Stimulated activated CD8-positive, alpha-beta memory T cell treated with anti-CD3 and anti-CD28 coated beads, Interleukin-4, amount 100 ng/mL, for 4 hours (primary cell): ENCODE measurements around the gene CAV1.
"Not testable (repeated sequence)": the region's sequence is repeated elsewhere in the genome, so short reads cannot be mapped to it uniquely, and the experiment has no call there.

Experiments used
- DNase-seq, 2 donors: peaks; one replicate each; pipeline ENCODE4 v3.0.0-alpha.2; 2020; ENCODE audit warnings: low read depth in 2 of 2, low spot score in 1 of 2

Gene CAV1

DNA sequence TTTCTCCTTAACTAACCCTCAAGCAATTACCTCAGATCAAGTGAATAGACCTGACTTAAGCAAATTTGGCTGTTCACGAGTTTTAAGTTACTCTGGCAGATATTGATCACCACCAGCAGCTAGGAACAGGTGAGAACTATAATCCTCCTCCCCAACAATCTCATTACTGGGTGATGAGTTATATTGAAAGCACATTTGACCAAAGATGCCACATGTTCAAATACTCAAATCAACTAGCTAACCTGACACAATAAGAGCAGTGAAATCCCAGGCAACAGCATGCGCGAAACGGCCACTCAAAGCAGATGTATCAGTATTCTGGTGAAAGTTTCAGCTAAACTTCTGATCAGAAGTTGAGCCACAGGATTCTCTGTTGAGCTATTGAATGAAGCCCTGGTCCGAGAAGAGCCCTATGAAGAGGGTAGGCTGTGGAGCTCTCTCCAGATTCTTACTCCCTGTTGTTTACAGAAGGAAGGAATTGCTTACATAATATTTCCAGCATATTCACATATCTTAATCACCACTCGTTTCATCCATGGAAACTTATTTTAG lies 52.6 kb downstream of the CAV1 start:
- no peak for DNase-seq

DNA sequence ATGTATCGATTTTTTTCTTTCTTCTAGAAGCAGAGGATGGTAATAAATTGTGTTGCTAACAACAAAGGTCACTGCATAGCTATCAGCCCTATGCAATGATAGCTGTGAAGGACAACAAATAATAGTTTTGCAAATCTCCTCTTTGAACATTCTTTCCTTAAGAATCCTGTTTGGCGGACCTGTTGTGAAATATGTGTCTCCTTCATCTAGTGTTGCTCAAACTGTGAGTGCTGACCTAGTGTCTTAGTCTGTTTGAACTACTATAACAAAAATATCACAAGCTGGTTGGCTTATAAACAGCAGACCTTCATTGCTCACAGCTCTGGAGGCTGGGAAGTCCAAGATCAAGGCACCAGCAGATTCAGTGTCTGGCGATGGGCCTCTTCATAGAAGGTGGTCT lies 53.7 kb downstream of the CAV1 start:
- no peak for DNase-seq

DNA sequence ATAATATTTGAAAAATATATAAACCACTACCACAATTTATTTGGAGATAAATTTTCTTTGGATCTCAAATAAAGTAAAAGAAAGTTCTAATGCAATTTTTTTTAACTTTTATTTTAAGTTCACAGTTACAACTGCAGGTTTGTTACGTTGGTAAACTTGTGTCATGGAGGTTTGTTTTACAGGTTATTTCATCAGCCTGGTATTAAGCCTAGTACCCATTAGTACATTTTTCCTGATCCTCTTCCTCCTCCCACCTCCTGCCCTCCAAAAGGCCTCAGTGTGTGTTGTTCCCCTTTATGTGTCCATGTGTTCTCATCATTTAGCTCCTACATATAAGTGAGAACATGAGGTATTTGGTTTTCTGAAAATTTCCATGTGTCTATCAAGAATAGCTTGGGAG lies 54.5 kb downstream of the CAV1 start:
- no peak for DNase-seq

DNA sequence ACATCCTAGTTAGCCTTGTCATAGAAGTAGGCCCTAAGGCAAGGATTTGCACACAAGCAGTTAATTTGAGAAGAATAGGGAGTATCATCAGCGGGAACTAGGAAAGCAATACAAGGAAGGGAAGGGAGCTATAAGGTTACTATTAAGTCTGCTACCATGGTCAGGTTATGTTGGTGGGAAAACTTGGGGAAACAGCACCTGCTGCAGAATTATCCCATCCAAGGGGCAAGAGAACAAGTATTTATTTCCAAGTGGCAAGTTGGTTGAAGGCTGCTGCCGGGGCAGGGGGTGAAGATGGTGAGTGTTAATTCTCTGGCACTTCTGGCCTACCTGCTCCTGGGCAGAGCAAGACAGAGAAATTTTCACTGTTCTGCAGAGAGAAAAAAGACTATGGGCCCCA lies 55.0 kb downstream of the CAV1 start:
- DNase-seq = no peak

DNA sequence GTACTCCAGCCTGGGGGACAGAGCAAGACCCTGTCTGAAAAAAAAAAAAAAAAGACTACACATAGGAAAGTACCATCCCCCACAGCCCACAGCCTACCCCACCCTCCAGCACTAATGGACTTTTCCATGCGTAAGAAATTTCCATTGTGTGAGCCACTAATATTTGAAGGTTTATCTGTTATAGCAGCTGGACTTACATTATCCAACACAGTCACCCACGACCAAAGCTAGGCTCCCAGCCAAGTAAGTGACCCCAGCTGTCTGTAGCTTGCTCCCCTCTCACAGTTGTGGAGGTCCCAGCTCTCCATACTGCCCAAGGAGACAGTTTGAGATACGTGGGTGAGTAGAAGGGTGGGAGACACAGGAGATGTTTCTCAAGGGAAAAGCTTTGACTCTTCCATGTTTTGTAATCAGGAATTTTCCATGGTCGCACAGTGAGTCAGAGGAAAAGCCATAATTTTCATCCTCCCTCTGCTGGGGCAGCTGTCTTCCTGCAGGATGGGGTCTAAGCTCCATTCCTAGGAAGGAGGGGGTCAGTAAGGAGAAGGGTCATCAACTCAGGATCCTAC lies 57.4 kb downstream of the CAV1 start:
- no peak for DNase-seq

DNA sequence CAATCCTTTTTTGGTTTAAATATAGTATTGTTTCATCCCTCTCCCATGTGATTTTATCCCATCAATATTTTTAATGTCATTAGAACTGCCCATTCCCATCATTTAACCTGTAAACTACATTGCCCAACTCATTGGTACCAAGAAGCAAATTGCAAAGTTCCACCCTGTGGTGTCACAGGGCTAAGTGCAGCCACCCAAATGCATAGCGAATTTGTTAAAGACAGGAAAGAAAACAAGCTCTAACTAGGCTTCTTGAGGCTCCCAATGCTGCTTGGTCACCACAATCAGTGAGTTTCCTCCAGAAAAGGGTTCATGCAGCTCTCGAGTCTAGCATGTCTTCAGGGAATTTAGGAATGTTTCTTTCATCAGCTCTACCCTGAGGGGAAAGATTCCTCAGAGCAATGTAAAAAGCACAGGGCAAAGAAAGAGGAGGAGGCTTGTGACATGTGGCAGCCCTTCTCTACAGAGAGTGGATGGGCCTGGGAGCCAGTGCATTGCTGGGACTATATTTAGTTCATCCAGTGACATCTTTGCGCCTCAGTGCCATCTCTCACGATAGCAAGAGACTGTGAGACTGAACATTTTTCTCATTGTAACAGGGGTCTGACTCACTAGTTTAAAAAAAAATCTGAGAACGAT lies 58.1 kb downstream of the CAV1 start:
- no peak for DNase-seq

DNA sequence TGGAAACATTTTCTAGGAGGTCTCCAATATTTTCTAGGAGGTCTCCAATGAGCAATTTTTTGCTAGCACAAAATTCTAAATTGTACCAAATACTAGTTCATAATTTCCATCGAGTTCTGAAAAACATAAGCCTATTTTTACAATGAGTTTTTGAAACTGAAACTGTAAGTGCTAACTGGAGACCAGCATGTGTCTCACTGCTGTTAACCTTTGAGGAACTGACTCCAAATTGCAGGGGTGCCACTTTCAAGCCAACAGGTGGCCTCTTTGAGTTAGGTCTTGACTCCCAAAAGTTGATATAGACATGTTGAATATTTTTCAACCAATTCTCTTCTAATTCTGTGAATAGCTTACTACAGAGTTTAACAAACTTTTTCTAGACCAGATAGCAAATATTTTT lies 58.8 kb downstream of the CAV1 start:
- DNase-seq = no peak

DNA sequence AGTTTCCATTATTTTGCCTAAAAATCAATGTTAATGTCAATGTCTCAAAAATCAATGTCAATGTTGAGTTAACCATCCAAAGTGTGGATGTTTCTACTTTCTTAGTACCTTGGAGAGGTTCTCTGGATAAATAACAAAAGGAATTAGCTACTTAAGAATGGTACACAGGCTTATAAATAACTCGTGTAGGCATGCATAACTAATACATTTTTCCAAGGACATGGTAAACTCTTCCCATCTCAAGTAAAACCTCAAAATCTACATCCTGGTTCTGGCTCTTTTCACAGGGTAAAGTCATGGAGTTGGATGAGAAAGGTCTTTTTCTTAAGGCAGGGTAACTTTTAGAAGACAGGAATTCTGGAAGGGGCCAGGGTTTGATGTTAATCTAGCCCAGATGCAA lies 59.9 kb downstream of the CAV1 start:
- DNase-seq = no peak

DNA sequence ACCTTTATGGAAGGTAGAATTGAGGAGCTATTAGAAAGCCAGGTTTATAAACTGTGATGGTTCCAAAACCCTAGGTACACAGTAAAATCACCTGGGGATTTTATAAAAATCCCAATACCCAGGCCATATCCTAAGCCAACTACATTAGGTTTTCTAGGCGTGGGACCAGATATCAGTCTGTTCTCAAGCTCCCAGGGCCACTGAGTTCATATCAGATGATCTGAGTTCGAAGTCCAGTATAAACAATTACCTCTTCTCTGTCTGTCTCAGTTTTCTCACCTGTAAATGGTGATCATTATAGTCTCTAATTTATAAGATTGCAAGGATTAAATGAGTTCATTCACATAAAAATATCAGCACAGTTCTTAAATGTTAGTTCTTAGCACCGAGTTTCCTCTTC lies 60.6 kb downstream of the CAV1 start:
- no peak for DNase-seq

DNA sequence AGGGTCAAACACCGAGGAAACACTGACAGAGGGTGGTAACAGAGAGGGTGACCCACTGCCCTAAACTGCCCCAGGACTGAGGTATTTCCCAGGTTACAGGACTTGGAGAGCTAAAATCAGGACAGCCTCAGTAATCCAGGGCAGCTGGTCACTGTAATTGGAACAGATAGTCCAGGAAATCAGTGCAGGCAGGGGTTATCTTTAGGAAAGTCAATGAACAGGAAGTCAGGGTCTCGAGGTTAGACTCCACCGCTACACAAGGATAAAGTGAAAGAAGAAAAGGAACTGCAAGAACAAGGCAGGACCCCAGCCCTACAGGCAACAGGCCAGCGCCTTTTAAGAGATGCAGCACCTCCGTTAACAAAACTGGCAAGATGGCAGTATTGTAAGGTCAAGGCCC lies 61.1 kb downstream of the CAV1 start:
- DNase-seq = no peak

DNA sequence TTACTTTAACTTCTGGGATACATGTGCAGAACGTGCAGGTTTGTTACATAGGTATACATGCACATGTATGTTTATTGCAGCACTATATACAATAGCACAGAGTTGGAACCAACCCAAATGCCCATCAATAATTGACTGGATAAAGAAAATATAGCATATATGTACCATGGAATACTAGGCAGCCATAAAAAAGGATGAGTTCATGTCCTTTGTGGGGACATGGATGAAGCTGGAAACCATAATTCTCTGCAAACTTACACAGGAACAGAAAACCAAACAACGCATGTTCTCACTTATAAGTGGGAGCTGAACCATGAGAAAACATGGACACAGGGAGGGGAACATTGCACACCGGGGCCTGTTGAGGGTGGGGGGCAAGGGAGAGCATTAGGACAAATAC lies 62.4 kb downstream of the CAV1 start:
- not testable (repeated sequence) for DNase-seq

DNA sequence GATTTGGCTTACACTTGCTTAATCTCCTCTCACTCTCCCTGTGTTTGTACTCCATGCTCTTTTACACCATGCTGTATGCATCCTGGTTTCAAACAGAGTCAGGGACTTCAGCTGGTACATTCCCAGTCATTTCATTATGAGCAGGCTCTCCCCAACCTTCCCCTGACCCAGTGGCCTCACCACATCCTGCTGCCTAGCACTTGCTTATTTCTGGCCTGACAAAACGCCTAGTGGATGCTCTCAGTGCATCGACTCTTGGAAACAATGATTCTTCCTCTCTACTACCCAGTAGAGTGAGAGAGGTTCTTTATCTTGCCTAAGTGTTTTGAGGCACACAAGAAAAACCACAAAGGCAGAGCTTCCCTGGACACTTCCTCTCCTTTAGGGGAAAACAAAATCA lies 63.4 kb downstream of the CAV1 start:
- DNase-seq = no peak

DNA sequence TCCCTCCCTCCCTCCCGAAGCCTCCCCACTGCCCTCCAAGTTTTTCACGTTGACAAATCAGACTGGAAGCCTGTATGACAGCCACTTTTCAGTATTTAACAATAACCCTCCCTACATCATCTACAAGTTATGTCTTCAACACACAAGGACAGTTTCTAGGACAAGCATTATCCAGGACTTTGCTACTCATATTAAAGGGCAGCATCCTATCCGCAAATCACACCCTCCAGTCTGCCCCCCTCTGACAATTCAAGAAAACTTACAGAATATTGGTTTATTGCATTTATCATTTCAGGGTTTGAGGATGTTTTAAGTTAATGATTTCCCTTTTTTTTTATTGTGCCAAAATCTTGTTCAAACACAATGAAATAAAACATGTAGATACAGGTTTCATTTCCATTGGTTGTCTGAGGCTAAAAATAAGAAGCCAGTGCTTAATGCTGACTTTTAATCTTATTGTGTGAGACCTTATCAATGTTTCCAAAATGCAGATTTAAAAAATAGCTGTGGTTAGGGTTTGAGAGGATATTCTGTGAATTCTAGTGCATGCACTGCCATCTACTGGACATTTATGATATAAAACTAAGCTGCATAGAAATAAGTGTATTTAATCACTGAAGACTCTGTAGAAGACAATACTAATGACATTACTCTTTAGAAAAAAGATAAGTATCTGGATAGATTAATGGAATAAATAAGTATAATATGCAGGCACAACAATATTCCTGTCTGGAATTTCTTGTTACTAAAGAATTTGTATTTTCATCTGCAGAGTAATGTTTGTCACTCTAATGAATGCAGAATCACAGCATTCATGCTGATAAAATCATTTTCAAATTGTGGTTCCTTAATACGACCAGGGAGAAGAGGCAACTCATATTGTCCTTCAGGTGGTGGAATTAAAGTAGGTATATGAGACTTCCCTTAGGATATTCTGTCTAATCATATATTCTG lies 64.1 kb downstream of the CAV1 start:
- DNase-seq = no peak

DNA sequence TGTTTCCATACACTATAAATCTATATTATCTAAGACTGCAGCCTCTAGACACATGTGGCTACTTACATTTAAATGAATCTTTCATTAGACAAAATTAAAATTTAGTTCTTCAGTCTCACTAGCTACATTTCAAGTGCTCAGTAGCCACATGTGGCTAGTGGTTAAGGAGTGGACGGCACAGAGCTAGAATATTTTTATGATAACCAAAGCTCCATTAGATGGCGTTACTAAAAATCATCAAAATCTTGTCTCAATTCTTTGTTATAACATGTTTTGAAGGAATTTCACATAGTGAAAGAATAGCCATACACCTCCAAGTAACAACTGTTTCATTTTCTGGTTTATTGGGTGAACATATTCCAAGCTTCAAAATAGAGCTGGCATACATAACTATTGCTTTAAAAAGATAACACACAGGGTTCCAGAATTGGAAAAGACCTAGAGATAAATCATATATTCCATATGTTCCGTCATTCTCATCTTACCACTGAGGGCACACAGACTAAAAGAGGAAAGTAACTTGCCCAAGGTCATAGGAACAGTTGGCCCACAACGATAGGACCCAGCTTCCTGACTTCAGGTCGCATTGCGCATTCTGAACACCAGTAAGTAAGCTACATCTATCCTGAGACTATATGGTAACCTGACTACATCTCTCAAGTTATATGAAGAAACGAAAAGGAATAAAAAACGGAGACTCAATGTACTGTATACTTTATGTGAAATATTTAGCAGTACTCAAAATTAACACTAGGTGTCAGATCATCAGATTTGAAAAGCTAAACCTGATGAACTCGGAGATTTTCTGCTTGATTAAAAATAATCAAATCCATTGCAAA lies 66.6 kb downstream of the CAV1 start:
- DNase-seq = no peak

DNA sequence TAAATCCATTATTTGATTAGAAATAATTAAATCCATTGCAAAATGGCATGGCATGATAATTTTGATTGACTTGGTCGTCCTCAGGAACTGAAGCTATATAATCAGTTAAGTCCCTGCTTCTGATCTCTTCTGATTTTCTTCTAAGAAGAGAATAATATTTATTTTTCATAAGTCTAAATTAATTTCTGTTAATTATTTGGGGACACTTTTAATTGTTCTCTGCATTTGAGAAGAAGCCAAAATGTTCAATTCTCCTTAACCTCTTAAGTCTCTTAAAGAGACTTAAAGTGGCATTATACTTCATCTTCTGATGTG lies 67.2 kb downstream of the CAV1 start:
- DNase-seq = no peak

DNA sequence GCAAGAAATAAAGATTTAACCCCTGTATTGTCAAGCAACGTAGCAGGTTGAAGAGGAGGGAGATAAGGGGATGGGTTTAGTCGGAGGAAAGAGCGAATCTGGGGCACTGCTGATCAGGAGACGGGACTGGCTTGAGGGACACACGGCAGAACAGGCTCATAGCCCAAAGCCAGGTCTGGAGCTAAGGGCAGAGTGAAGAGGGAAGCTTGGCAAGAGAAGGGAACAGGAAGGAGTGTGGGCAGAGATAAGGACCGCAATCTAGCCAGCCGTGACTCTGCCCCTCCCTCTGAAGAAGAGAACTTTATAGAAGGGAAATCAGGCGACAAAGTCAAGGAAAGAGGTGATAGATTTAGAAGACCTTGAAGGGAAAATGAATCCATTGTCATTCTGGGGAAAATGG lies 67.6 kb downstream of the CAV1 start:
- no peak for DNase-seq

DNA sequence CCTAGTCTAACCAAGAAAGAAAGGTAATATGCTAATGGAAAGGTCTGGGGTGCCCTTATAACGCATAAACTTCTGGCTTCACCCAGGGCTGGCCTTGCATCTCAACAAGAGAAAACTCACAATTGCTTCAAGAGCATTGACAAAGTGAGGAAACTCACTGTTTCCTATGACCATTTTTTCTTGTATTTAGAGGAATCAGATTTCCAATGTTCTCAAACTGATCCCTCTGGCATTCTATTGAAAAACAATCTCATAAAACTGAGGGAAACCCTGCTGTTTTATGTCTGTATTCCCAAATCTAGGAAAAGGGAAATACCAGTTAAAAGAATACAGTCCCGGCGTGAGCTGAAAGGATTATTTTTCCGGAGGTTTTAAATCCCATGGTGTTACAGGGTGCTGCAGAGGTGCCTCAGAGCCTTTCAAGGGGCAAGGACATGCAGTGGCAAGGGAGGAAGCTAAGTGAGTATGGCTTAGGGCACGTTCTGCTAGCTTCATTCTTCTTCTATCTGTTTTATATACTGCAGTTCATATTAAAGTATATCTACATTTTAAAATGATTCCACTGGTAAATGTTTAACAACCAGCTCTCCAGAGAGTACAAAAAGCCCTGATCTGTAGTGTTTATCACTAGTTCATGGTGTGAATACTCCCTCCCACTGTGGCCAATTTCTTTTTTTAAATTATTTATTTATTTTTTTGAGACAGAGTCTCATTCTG lies 68.7 kb downstream of the CAV1 start:
- no peak for DNase-seq

DNA sequence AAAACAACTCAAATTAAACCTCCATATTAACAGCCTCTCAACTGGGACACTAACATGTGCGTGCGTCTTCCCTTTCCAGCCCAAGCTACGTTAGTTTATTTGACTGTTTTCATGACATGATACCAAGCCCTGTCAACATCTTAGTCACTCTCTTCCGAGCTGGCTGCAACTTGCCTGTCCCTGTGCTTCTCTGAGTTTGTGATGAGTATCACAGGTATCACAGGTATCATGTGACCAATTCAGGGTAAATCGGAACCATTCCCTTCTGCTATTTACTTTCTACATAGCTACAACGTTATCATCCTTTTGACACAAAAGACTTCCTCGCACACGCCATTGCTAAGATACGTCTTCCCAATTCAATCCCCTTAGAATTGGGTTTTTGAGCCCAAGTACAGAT lies 70.2 kb downstream of the CAV1 start:
- DNase-seq = no peak

DNA sequence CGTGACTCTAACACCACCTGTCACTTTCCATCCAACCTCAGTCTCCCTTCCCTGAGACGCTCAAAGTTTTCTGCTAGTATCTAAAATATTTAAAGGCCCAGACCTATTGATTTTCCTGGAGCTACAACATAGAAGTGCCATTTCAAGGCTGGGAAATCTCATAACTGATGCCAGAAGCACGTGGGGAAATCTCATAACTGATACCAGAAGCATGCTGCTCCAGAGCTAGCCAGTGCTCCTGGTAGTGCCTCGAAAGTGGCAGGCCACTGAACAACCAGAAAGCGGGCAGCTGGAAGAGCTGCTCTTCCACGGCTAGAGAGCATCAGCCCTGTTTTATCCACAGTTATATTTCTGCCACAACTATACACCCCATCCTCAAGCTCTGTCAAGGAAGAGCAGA lies 72.5 kb downstream of the CAV1 start:
- no peak for DNase-seq

DNA sequence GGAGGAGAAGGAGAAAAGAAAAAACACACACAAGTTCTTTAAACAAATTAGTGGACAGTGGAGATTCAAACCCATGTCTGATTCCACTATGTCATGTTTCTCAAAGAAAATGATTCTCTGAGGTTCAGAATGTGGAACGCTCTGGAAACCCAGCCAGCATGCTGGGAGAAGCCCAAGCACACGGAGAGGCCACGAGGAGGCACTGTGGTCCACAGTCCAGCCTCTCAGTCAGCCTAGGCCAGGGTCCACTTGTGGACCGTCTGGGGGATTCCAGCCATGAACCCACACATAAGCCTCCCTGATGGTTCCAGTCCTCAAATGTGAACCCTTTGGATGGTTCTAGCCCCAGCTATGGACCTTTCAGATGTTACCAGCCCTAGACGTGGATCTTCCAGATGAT lies 73.4 kb downstream of the CAV1 start:
- no peak for DNase-seq

DNA sequence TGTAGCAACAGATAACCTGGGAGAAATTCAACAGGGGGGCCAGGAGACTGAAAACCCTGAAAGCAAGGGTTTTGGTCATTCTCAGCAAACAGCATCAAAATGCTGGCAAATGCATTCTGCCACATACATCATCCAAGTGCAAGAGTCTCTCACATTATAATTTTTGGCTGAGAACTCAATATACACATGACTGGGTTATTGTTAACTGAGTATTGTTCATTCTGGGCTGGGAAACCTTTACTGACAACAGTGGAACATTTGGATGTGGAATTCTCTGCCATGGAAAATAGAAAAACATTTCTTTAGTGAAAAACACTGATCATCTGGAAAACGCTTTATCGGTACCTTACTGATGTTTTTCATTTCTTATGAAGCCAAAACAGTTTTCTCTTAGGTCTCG lies 74.0 kb downstream of the CAV1 start:
- no peak for DNase-seq
